Jurkat, Clone E6-1 (cell line): ENCODE data around the gene TNIP2.

Source experiments
- DNase-seq: peaks from one replicate; pipeline ENCODE4 v3.0.0-alpha.2; 2011; ENCODE audit warnings: low read depth, low spot score
- H3K4me3 ChIP-seq: 2 replicates; pipeline ENCODE4 v1.5.1; 2011; ENCODE audit warnings: mild to moderate bottlenecking, low read length, control low read depth, moderate library complexity

The TNIP2 gene

GRCh38 chr4:2698504-2698903, 57.6 kb downstream of the TNIP2 start:
- no peak overlapping the region for H3K4me3 ChIP-seq
- no peak for DNase-seq

- DNase-seq = no peak
- H3K4me3 ChIP-seq = no peak overlapping the region
These were observed 58.1 kb downstream of the TNIP2 start for GRCh38 chr4:2697995-2698414.

- DNase-seq = no peak
- H3K4me3 ChIP-seq = no peak overlapping the region
These were observed 59.7 kb downstream of the TNIP2 start for GRCh38 chr4:2696423-2696822.

GRCh38 chr4:2695346-2696060, 60.6 kb downstream of the TNIP2 start:
- no peak for DNase-seq
- no peak overlapping the region for H3K4me3 ChIP-seq

- H3K4me3 ChIP-seq = no peak overlapping the region
- DNase-seq = no peak
These were observed 61.4 kb downstream of the TNIP2 start for GRCh38 chr4:2694691-2695090.

- H3K4me3 ChIP-seq = no peak overlapping the region
- DNase-seq = no peak
These were observed 64.1 kb downstream of the TNIP2 start for GRCh38 chr4:2691952-2692435.
